Femur (tissue), 1 donor: ENCODE data around the gene PALMD.

Source experiments
- DNase-seq: peaks from one replicate; pipeline ENCODE4 v3.0.0-alpha.2; 2017

Gene PALMD

GRCh38 chr1:99700020-99700419, 54.1 kb downstream of the PALMD start:
- DNase-seq, result no peak

- no peak for DNase-seq
Measured at GRCh38 chr1:99702221-99702620, 56.3 kb downstream of the PALMD start.

- DNase-seq, result no peak
Measured at GRCh38 chr1:99704356-99704816, 58.5 kb downstream of the PALMD start.

- no peak for DNase-seq
Measured at GRCh38 chr1:99705385-99705784, 59.5 kb downstream of the PALMD start.

GRCh38 chr1:99707535-99708142, 61.7 kb downstream of the PALMD start:
- peak; percentile 79 for DNase-seq

GRCh38 chr1:99710994-99711393, 65.1 kb downstream of the PALMD start:
- no peak for DNase-seq

- no peak for DNase-seq
Measured at GRCh38 chr1:99713006-99713405, 67.1 kb downstream of the PALMD start.

- no peak for DNase-seq
Measured at GRCh38 chr1:99717005-99717404, 71.1 kb downstream of the PALMD start.

- no peak for DNase-seq
Measured at GRCh38 chr1:99723251-99723650, 77.3 kb downstream of the PALMD start.

GRCh38 chr1:99725996-99726395, 80.1 kb downstream of the PALMD start:
- DNase-seq, result no peak

GRCh38 chr1:99726407-99726806, 80.5 kb downstream of the PALMD start:
- no peak for DNase-seq

- DNase-seq, result no peak
Measured at GRCh38 chr1:99726818-99727217, 80.9 kb downstream of the PALMD start.

GRCh38 chr1:99727575-99728185, 81.8 kb downstream of the PALMD start:
- DNase-seq, result no peak

GRCh38 chr1:99728494-99729235, 82.8 kb downstream of the PALMD start:
- no peak for DNase-seq

GRCh38 chr1:99731384-99731783, 85.5 kb downstream of the PALMD start:
- DNase-seq, result no peak

GRCh38 chr1:99735852-99736251, 89.9 kb downstream of the PALMD start:
- no peak for DNase-seq

- peak; percentile 30 for DNase-seq
Measured at GRCh38 chr1:99737016-99737415, 91.1 kb downstream of the PALMD start.

GRCh38 chr1:99738858-99739465, 93.0 kb downstream of the PALMD start:
- DNase-seq, result no peak

GRCh38 chr1:99740141-99740540, 94.2 kb downstream of the PALMD start:
- DNase-seq, result no peak
